Left ventricle myocardium inferior (tissue), 1 donor: Measurements from ENCODE around the gene TAS1R2. TPM values are rescaled to one million over a fixed set of nuclear protein-coding genes. Genes with fewer than 3 reads are reported as not detected.

Experiments used
- DNase-seq: peaks from one replicate; pipeline ENCODE4 v3.0.0-alpha.2; 2020
- H3K27ac ChIP-seq: fragments of 200-600 bp; replicated peaks from 2 replicates; pipeline ENCODE4 v1.8.0; 2021
- H3K27me3 ChIP-seq: fragments of 200-600 bp; 2 replicates; pipeline ENCODE4 v1.8.0; 2021; ENCODE audit warnings: low read depth
- H3K36me3 ChIP-seq: fragments of 200-600 bp; 2 replicates; pipeline ENCODE4 v1.8.0; 2021
- H3K4me1 ChIP-seq: fragments of 200-600 bp; 2 replicates; pipeline ENCODE4 v1.8.0; 2021
- H3K4me3 ChIP-seq: fragments of 200-600 bp; 2 replicates; pipeline ENCODE4 v1.8.0; 2021; ENCODE audit warnings: mild to moderate bottlenecking, moderate library complexity
- H3K9me3 ChIP-seq: fragments of 200-600 bp; replicated peaks from 2 replicates; pipeline ENCODE4 v1.8.0; 2021
- CTCF ChIP-seq: fragments of 200-600 bp; IDR thresholded peaks from 2 replicates; pipeline ENCODE4 v1.8.0; 2021; ENCODE audit warnings: antibody characterized with exemption, mild to moderate bottlenecking, borderline replicate concordance
- intact Hi-C: fragments of 100-400 bp; cut with micrococcal nuclease; formaldehyde crosslinking; loops from one replicate; pipeline ENCODE4 v1.11.0; 2022
- total RNA-seq: library from RNA; stranded (reverse); fragmentation: NEBNext Ultra II Directional; extraction: Animal tissue kit (Norgen Biotek cat#: 25700); gene quantifications from one replicate; pipeline ENCODE4 v1.2.1, GENCODE V29; 2021
- donor health status: DM: no; HTN: yes; CAD: no; lungs with severe emphysema.

TAS1R2 gene
- total RNA-seq, 1 donor from 2014 or later = not detected

- Histone ChIP-seq H3K4me3 (no peak overlapping the region), H3K27ac (no peak overlapping the region), H3K36me3 (peaks cover under 1% of the 10 kb centered on the region), H3K4me1 (peaks cover 9% of the 10 kb centered on the region), H3K9me3 (no peaks in the 10 kb centered on the region), H3K27me3 (no peaks in the 10 kb centered on the region)
- TF ChIP-seq CTCF = no peak
- no peak for DNase-seq
- intact Hi-C loops = no loop called here
Measured at GRCh38 chr1:18876210-18876609, 16.8 kb upstream of the TAS1R2 start.

- intact Hi-C loops = no loop called here
- Histone ChIP-seq H3K4me1 (peaks cover 9% of the 10 kb centered on the region), H3K27me3 (no peaks in the 10 kb centered on the region), H3K4me3 (no peak overlapping the region), H3K36me3 (no peaks in the 10 kb centered on the region), H3K9me3 (no peaks in the 10 kb centered on the region), H3K27ac (no peak overlapping the region)
- DNase-seq = no peak
- no peak for TF ChIP-seq CTCF
Measured at GRCh38 chr1:18875796-18876128, 16.3 kb upstream of the TAS1R2 start.

GRCh38 chr1:18875107-18875795 lies 15.8 kb upstream of the TAS1R2 start:
- no peaks in the 10 kb centered on the region for H3K9me3 ChIP-seq
- H3K27ac ChIP-seq = no peak overlapping the region
- no peak overlapping the region for H3K4me3 ChIP-seq
- H3K27me3 ChIP-seq = no peaks in the 10 kb centered on the region
- H3K4me1 ChIP-seq = peaks cover 9% of the 10 kb centered on the region
- peak; percentile 89 for TF ChIP-seq CTCF
- H3K36me3 ChIP-seq = no peaks in the 10 kb centered on the region
- intact Hi-C loops = no loop called here
- DNase-seq = peak; percentile 76

GRCh38 chr1:18874600-18874999 lies 15.1 kb upstream of the TAS1R2 start:
- DNase-seq = no peak
- Histone ChIP-seq H3K4me3 (no peak overlapping the region), H3K4me1 (peaks cover 9% of the 10 kb centered on the region), H3K36me3 (no peaks in the 10 kb centered on the region), H3K27me3 (no peaks in the 10 kb centered on the region), H3K9me3 (no peaks in the 10 kb centered on the region), H3K27ac (no peak overlapping the region)
- no peak for TF ChIP-seq CTCF
- intact Hi-C loops = no loop called here

- Histone ChIP-seq H3K27me3 (peaks cover 2% of the 10 kb centered on the region), H3K27ac (no peak overlapping the region), H3K9me3 (no peaks in the 10 kb centered on the region), H3K4me1 (peaks cover 9% of the 10 kb centered on the region), H3K4me3 (no peak overlapping the region), H3K36me3 (no peaks in the 10 kb centered on the region)
- intact Hi-C loops = no loop called here
- TF ChIP-seq CTCF = no peak
- no peak for DNase-seq
Measured at GRCh38 chr1:18874036-18874435, 14.6 kb upstream of the TAS1R2 start.
